GM12801 (cell line): ENCODE data around the gene FAM171A1.

Experiments used
- CTCF ChIP-seq: IDR thresholded peaks from one replicate; pipeline ENCODE4 v1.5.1; 2011; ENCODE audit warnings: control low read depth; ENCODE audit not compliant: insufficient read length; ENCODE audit errors: extremely low read depth

Gene FAM171A1

GRCh38 chr10:15262036-15262713 lies 108.9 kb downstream of the FAM171A1 start:
- TF ChIP-seq CTCF, result no peak

GRCh38 chr10:15259136-15259535 lies 112.0 kb downstream of the FAM171A1 start:
- no peak for TF ChIP-seq CTCF

GRCh38 chr10:15258255-15258654 lies 112.8 kb downstream of the FAM171A1 start:
- TF ChIP-seq CTCF, result no peak

- no peak for TF ChIP-seq CTCF
These were observed 115.1 kb downstream of the FAM171A1 start for GRCh38 chr10:15255961-15256360.

- TF ChIP-seq CTCF, result no peak
These were observed 116.1 kb downstream of the FAM171A1 start for GRCh38 chr10:15254808-15255648.

GRCh38 chr10:15253951-15254807 lies 116.9 kb downstream of the FAM171A1 start:
- no peak for TF ChIP-seq CTCF

GRCh38 chr10:15252396-15252795 lies 118.7 kb downstream of the FAM171A1 start:
- TF ChIP-seq CTCF, result no peak
